Measurements from ENCODE around the gene PDE4D.
"Not testable (repeated sequence)": the region's sequence is repeated elsewhere in the genome, so short reads cannot be mapped to it uniquely, and the experiment has no call there.

PDE4D gene

DNA sequence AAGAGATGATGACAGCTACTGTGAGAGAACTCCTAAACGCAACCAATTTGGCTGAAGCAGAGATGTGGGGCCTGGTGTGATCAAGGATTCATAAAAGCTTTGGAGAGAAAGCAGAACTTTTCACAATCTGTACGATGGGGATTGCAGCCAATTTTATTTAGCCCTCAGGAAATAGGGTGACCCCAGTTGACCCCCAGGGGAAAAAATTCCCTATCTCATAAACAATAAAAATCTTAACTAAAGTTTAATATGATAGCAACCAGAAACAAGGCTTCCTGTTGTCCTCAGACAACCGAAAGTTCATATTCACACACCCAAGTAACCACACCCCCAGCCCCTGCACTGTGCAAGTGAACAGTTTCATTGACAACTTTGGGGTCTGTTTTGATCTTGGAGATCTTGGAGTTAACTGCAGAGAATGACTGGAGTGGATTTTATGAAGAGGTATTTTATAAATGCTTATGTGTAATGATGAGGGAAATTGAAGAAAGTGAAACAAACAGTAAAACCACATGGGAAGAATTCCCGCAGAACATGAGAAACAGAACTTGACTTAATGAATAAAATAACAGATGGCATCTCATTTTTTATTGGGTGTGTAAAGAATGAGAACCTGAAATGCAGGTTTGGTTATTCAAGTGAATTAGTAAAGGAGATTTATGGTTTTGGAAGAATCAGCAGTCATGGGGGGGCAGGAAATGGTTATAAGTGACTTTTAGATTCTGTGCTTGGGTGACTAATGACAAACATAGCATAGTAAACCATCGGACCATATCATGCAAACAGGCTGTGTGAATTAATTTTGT is 94.5 kb downstream of the PDE4D start:
- DNase-seq, result no peak

DNA sequence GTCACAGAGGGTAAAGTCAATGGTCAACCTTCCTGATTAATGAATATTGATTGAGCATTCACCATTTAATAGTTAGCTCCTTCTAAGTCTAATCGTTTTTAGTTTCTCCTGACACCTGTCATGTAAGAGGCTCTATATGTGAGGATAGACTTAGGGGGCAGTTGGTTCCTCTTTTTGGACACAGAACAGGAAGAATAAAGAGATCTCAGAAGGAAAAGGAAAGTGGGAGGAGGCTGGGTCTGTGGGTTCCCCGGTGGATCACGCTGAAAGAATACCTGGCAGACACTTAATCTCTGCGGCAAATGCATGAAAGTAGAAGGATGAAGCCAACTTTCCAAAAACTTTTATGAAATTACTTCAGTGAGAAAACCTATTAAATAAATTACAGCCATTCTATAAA is 98.4 kb downstream of the PDE4D start:
- no peak for DNase-seq

GRCh38 chr5:59792983-59793585 is 100.4 kb downstream of the PDE4D start:
- no peak for DNase-seq

- no peak for DNase-seq
These were observed 101.9 kb downstream of the PDE4D start for GRCh38 chr5:59791617-59792016.

DNA sequence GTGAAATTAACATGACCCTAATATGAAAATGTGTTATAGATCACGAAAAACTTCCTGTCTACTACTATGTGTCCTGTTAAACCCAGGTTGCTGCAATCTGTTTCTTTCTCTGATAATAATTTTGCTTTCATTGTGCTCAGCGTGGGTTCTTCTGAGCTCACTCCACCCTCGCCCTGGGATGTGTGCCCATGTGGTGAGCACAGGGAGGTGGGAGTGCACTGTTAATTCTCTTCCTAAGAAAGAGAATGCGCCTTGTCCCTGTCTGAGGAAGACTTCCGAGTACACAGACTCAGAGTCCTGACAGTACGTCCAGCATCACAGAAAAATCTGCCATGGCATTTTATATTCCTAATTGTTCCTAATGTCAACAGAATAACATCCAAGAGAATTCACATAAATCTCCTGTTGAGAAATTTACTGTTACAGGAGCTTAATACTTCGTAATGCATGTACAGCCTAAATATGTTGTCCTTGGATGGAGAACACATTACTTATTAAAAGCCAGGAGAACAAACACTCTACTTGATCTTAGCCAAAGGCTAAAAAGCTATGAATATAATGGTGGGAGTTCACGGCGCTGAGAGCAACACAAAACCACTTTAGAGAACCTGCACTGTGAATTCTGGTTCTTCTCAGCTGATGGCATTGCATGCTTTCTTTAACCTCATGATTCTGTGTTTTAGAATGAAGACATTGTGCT is 102.6 kb downstream of the PDE4D start:
- DNase-seq, result no peak

- no peak for DNase-seq
These were observed 103.2 kb downstream of the PDE4D start for GRCh38 chr5:59790376-59790775.

- no peak for DNase-seq
These were observed 103.6 kb downstream of the PDE4D start for GRCh38 chr5:59789894-59790293.

DNA sequence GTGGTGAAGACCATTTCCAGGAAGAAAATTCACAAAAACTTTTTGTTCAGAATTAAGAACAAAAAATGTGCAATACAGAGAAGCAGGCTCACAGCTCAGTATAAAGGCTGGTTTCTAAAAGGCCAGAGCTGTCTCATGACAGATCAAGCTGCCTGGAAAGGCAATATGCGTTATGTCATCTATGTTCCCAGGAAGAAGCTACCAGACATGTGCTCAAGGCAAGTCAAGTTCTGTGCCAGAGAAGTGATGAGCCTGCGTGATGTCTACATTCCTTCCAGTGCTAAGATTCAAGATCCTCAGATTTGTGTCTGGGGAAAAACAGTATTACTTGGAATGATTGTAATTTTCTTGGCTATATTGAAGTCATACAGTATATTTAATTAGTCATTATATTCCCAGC is 104.3 kb downstream of the PDE4D start:
- no peak for DNase-seq

GRCh38 chr5:59786334-59786805 is 107.2 kb downstream of the PDE4D start:
- no peak for DNase-seq

GRCh38 chr5:59785676-59786333 is 107.7 kb downstream of the PDE4D start:
- DNase-seq, result no peak

- not testable (repeated sequence) for DNase-seq
These were observed 108.8 kb downstream of the PDE4D start for GRCh38 chr5:59784708-59785107.

DNA sequence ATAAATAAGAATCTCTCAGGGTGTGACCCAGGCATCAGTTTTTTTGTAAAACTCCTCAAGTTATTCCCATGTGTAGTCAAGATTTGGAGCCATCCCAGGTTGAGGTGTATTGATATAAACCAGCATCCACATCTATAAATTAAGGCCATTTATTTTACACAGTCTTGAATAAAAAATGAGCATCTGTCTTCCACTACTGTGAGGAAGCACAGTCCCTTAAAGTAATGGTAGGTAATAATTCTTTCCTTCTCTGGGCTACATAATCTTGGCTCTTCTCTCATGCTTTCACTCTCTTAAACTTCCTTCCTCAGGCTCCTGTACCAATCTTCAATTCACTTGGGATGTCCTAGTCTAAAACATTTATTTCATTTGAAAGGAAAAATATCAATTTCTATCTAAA is 110.3 kb downstream of the PDE4D start:
- DNase-seq, result no peak

DNA sequence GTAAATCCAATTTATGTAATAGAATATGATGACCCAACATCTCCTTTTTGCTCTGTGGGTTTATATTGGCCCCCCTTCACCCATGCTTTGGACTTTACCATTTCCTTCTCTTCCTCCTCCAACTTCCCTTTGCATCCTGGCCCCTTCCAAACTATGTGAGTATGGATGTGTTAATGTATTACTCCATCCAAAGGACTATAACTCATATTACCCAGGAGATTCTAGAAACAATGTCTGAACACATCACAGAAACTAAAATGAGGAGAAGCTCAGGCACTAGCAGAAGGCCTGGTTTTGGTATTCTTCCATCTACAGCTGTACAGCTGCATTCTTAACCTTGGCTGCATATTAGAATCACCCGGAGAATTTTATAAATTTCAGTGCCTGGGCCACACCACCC is 110.7 kb downstream of the PDE4D start:
- no peak for DNase-seq

DNA sequence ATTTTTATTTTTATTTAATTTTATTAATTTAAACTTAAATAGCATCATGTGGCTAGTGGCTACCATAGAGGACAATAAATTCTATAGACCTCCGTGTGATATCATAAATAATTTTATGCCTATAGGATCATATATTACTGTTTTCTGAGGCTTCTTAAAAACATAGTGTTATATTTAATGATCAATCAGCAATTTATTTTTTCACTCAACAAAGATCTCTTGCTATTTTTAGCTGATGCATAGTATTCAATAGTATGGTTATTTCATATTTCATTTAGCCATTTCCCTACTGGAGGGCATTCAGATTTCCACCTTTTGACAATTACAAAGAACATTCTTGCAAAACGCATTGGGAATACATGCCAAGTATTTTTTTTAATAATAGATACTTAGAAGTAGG is 114.1 kb downstream of the PDE4D start:
- no peak for DNase-seq

GRCh38 chr5:59777028-59777427 is 116.5 kb downstream of the PDE4D start:
- no peak for DNase-seq

DNA sequence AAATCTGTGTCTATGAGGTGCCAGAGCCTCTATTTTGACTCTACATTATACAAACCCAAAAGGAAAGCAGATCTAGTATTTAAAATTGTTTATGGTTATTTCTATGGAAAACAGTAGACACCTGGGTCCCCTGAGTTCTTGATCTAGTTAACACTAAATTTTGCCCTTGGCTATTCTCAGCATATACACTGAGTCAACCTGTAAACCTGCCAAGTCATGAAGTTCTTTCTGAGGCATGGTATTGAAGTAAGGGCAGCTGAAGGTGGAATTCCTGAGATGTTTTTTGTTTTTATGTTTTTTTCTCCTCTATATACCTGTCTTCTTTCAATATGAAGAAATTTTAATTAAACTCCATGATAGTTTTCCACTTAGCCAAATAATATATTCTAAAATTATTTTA is 120.2 kb downstream of the PDE4D start:
- DNase-seq, result no peak

GRCh38 chr5:59772757-59773156 is 120.8 kb downstream of the PDE4D start:
- no peak for DNase-seq

- no peak for DNase-seq
These were observed 121.3 kb downstream of the PDE4D start for GRCh38 chr5:59772206-59772605.

DNA sequence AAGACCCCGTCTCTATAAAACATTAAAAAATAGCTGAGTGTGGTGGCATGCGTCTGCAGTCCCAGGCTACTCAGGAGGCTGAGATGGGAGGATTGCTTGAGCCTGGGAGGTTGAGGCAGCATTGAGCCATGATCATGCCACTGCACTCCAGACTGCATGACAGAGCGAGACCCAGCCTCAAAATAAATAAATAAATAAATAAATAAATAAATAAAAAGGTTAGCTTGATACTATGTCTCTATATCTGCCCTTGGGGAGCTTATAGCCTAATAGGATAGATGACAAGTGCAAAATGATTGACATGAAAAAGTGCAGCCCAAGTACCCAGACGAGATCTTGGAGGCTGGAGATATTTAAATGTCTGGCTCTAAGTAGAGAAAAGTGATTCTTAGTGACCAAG is 122.6 kb downstream of the PDE4D start:
- no peak for DNase-seq

DNA sequence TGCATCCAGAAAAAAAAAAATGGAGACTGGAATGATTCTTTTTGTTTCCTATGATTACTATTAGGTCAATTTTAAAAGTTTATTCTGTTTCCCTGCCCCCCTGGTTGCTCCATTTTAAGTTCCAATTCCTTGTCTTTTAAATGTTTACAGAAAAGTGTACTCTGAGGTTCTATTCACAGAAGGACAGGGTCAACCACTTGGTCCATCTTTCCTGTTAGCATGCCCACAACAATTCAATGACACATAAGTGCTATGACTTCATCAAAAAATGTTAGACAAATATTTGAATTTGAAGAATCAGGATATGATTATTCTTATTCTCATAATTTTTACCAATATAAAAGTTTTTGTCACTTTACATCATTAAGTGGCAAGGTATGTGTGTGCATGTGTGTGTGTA is 123.7 kb downstream of the PDE4D start:
- DNase-seq, result no peak

GRCh38 chr5:59769041-59769360 is 124.5 kb downstream of the PDE4D start:
- DNase-seq, result no peak

DNA sequence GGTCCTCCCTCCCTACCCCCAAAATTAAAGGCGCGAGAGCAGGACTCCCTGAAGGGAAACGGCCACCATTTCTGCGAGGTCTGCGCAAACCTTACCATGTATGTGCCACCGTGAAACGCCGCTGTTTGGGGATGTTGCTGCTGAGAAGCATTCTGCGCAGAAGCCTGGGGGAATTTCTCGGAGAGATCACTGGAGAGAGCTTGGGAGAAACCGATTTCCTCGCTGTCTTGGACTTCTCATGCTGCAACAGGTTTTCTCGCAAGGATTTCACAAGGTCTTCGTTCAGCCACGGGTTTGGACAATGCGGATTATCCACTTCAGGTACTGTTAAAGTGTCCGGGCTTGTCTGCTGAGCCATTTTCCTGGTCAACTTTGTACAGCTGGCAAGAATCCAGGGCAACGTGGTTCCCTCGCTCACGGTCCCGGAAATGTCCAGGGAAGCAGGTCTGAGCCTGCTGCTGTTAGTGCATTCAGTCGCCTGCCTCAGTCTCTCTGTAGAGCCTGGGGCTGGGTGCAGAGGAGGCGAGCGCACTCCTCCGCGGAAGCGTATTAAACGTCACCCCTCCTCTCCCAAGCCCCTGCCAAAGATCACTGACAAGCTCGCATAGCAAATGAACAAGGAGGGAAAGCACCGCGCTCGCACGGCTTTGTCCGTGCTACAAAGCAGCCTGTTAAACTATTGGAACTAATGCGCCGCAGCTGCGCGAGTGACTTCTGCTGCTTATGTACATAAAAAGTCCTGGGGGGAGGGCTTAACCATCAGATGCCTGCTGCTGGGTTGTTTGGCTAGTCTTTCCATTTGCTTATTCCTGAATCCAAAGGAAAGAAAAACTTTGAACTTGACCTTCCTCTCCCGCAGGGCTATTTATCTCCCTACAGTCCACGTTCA is 125.1 kb downstream of the PDE4D start:
- no peak for DNase-seq
